ENCODE measurements around the gene TYK2.

Gene TYK2

GRCh38 chr19:10398819-10399218, 18.4 kb upstream of the TYK2 start:
- Histone ChIP-seq H3K27ac (ENCODE audit: low read length) (no peak overlapping the region), H3K9ac (ENCODE audit: low read length) (no peak overlapping the region), H4K20me1 (ENCODE audit: insufficient read depth, low read length) (peaks cover 27% of the 10 kb centered on the region), H3K36me3 (replicated peaks; ENCODE audit: low read depth, low read length) (peaks cover 28% of the 10 kb centered on the region), H2AFZ (ENCODE audit: low read depth, low read length) (no peak overlapping the region), H3K9me3 (ENCODE audit: insufficient read depth, low read length) (no peaks in the 10 kb centered on the region), H3K79me2 (ENCODE audit: low read length) (peaks cover 68% of the 10 kb centered on the region), H3K4me3 (ENCODE audit: low read length) (no peak overlapping the region), H3K27me3 (ENCODE audit: low read depth, low read length) (no peaks in the 10 kb centered on the region), H3K4me1 (ENCODE audit: low read length) (peaks cover 17% of the 10 kb centered on the region), H3K4me2 (ENCODE audit: low read length) (no peak overlapping the region)
- TF ChIP-seq EZH2phosphoT487 (IDR thresholded peaks at IDR 0.05; ENCODE audit: low read depth) (no peak), CTCF (IDR thresholded peaks at IDR 0.05; ENCODE audit: low read depth, low read length) (no peak)

- H2AFZ ChIP-seq (ENCODE audit: low read depth, low read length), result no peak overlapping the region
- H3K27me3 ChIP-seq (ENCODE audit: low read depth, low read length), result no peaks in the 10 kb centered on the region
- no peak for TF ChIP-seq CTCF (IDR thresholded peaks at IDR 0.05; ENCODE audit: low read depth, low read length)
- no peak for TF ChIP-seq EZH2phosphoT487 (IDR thresholded peaks at IDR 0.05; ENCODE audit: low read depth)
- H3K27ac ChIP-seq (ENCODE audit: low read length), result no peak overlapping the region
- H3K4me2 ChIP-seq (ENCODE audit: low read length), result no peak overlapping the region
- no peak overlapping the region for H3K4me3 ChIP-seq (ENCODE audit: low read length)
- peaks cover 44% of the 10 kb centered on the region for H3K79me2 ChIP-seq (ENCODE audit: low read length)
- H4K20me1 ChIP-seq (ENCODE audit: insufficient read depth, low read length), result peaks cover 21% of the 10 kb centered on the region
- H3K36me3 ChIP-seq (replicated peaks; ENCODE audit: low read depth, low read length), result peaks cover 36% of the 10 kb centered on the region
- 0 out of 2 replicates have a peak, but pooled peaks cover under 1% of the 10 kb centered on the region for H3K4me1 ChIP-seq (ENCODE audit: low read length)
- H3K9ac ChIP-seq (ENCODE audit: low read length), result no peak overlapping the region
- no peaks in the 10 kb centered on the region for H3K9me3 ChIP-seq (ENCODE audit: insufficient read depth, low read length)
Observed at GRCh38 chr19:10395917-10396316, 15.5 kb upstream of the TYK2 start.

- Histone ChIP-seq H3K79me2 (ENCODE audit: low read length) (peaks cover 39% of the 10 kb centered on the region), H3K27ac (ENCODE audit: low read length) (no peak overlapping the region), H3K4me3 (ENCODE audit: low read length) (no peak overlapping the region), H3K27me3 (ENCODE audit: low read depth, low read length) (no peaks in the 10 kb centered on the region), H3K4me1 (ENCODE audit: low read length) (no peaks in the 10 kb centered on the region), H3K36me3 (replicated peaks; ENCODE audit: low read depth, low read length) (peaks cover 35% of the 10 kb centered on the region), H4K20me1 (ENCODE audit: insufficient read depth, low read length) (peaks cover 19% of the 10 kb centered on the region), H3K9me3 (ENCODE audit: insufficient read depth, low read length) (no peaks in the 10 kb centered on the region), H2AFZ (ENCODE audit: low read depth, low read length) (no peak overlapping the region), H3K4me2 (ENCODE audit: low read length) (no peak overlapping the region), H3K9ac (ENCODE audit: low read length) (no peak overlapping the region)
- TF ChIP-seq EZH2phosphoT487 (IDR thresholded peaks at IDR 0.05; ENCODE audit: low read depth), result no peak
- no peak for TF ChIP-seq CTCF (IDR thresholded peaks at IDR 0.05; ENCODE audit: low read depth, low read length)
Observed at GRCh38 chr19:10395436-10395835, 15.1 kb upstream of the TYK2 start.

- H3K36me3 ChIP-seq (replicated peaks; ENCODE audit: low read depth, low read length), result peaks cover 35% of the 10 kb centered on the region
- H3K9me3 ChIP-seq (ENCODE audit: insufficient read depth, low read length), result no peaks in the 10 kb centered on the region
- peaks cover 35% of the 10 kb centered on the region for H3K79me2 ChIP-seq (ENCODE audit: low read length)
- H2AFZ ChIP-seq (ENCODE audit: low read depth, low read length), result no peak overlapping the region
- H3K4me2 ChIP-seq (ENCODE audit: low read length), result no peak overlapping the region
- H3K27ac ChIP-seq (ENCODE audit: low read length), result no peak overlapping the region
- no peak overlapping the region for H3K9ac ChIP-seq (ENCODE audit: low read length)
- peaks cover 17% of the 10 kb centered on the region for H4K20me1 ChIP-seq (ENCODE audit: insufficient read depth, low read length)
- no peak for TF ChIP-seq CTCF (IDR thresholded peaks at IDR 0.05; ENCODE audit: low read depth, low read length)
- no peak for TF ChIP-seq EZH2phosphoT487 (IDR thresholded peaks at IDR 0.05; ENCODE audit: low read depth)
- H3K27me3 ChIP-seq (ENCODE audit: low read depth, low read length), result no peaks in the 10 kb centered on the region
- no peaks in the 10 kb centered on the region for H3K4me1 ChIP-seq (ENCODE audit: low read length)
- H3K4me3 ChIP-seq (ENCODE audit: low read length), result no peak overlapping the region
Observed at GRCh38 chr19:10395003-10395402, 14.6 kb upstream of the TYK2 start.
